Panc1 (cell line): Measurements from ENCODE around the gene SIGLEC5. TPM values are rescaled to one million over a fixed set of nuclear protein-coding genes. Genes with fewer than 3 reads are reported as not detected.

Source experiments
- ATAC-seq: fragments of 200-7000 bp; cut with Tn5 transposase; 2 replicates; pipeline ENCODE4 v1.9.1; 2020; ENCODE audit warnings: mild to moderate bottlenecking, moderate library complexity
- BruUV-seq: library from RNA; stranded (reverse); fragments of 400-500 nt; replicated peaks from 2 replicates; lab custom pipeline; 2021; lab: Mats Ljungman, UMichigan
- CTCF ChIA-PET: fragments of 300-600 bp; sonication (Branson Sonifier 250); formaldehyde crosslinking; loops from one replicate; lab custom pipeline; 2022; ENCODE audit warnings: antibody characterized with exemption; lab: Charles Lee
- POLR2A ChIA-PET: fragments of 300-600 bp; sonication (Branson Sonifier 250); formaldehyde crosslinking; loops from one replicate; lab custom pipeline; 2022; ENCODE audit warnings: antibody characterized with exemption; lab: Charles Lee
- DNase-seq: peaks from one replicate; pipeline ENCODE4 v3.0.0-alpha.2; 2010; ENCODE audit warnings: low read depth, low spot score
- H3K27ac ChIP-seq: 2 replicates; pipeline ENCODE4 v1.5.1; 2011; ENCODE audit warnings: mild to moderate bottlenecking, low read length, inconsistent platforms
- H3K27me3 ChIP-seq: fragments of 200-500 bp; sonication (Bioruptor generic); 2 replicates; pipeline ENCODE4 v1.6.0; 2014; ENCODE audit warnings: low read length, inconsistent platforms; ENCODE audit not compliant: control insufficient read depth, insufficient read depth
- H3K36me3 ChIP-seq: fragments of 200-500 bp; sonication (Bioruptor generic); 2 replicates; pipeline ENCODE4 v1.5.1; 2014; ENCODE audit warnings: inconsistent platforms, mild to moderate bottlenecking, low read length, moderate library complexity; ENCODE audit not compliant: control insufficient read depth, insufficient read depth
- H3K4me1 ChIP-seq: 2 replicates; pipeline ENCODE4 v1.5.1; 2011; ENCODE audit warnings: inconsistent platforms, mild to moderate bottlenecking, low read length, moderate library complexity; ENCODE audit not compliant: control insufficient read depth, insufficient read depth
- H3K4me3 ChIP-seq, 2 experiments: 2 replicates each; pipeline ENCODE4 v1.5.1; 2011 to 2012; ENCODE audit warnings: low read depth in 2 of 2, low read length in 2 of 2, mild to moderate bottlenecking in 2 of 2, inconsistent platforms in 1 of 2, moderate library complexity in 1 of 2
- H3K9me3 ChIP-seq: fragments of 200-500 bp; sonication (Bioruptor generic); 2 replicates; pipeline ENCODE4 v1.5.1; 2014; ENCODE audit warnings: low read depth, mild to moderate bottlenecking, inconsistent platforms, low read length, moderate library complexity; ENCODE audit not compliant: control insufficient read depth, insufficient read depth
- CTCF ChIP-seq: fragments of 450-650 bp; IDR thresholded peaks from 2 replicates; pipeline ENCODE4 v1.5.1; 2017; ENCODE audit warnings: mild to moderate bottlenecking
- POLR2AphosphoS5 ChIP-seq: IDR thresholded peaks from 2 replicates; pipeline ENCODE4 v1.6.1; 2012; ENCODE audit warnings: mild to moderate bottlenecking, low read depth, low read length, moderate library complexity
- REST ChIP-seq, 2 experiments: IDR thresholded peaks; 2 replicates each; pipeline ENCODE4 v1.6.1; 2011 to 2012; ENCODE audit warnings: low read depth in 2 of 2, control low read depth in 1 of 2, low read length in 1 of 2, mild to moderate bottlenecking in 1 of 2, moderate library complexity in 1 of 2; ENCODE audit not compliant: insufficient read depth in 1 of 2
- SIN3A ChIP-seq: IDR thresholded peaks from 2 replicates; pipeline ENCODE4 v1.6.1; 2012; ENCODE audit warnings: low read depth, mild to moderate bottlenecking, low read length, moderate library complexity, borderline replicate concordance; ENCODE audit not compliant: insufficient read depth
- TCF7L2 ChIP-seq: IDR thresholded peaks from 2 replicates; pipeline ENCODE4 v1.6.1; 2011; ENCODE audit warnings: mild to moderate bottlenecking, low read depth, low read length, inconsistent platforms
- in situ Hi-C: cut with HindIII; loops from 2 replicates; pipeline ENCODE4 v1.10.0; 2016; ENCODE audit warnings: low sequenced_read_pairs, low pct_unique_long_range_greater_than_20kb
- intact Hi-C: fragments of 100-400 bp; cut with micrococcal nuclease; formaldehyde crosslinking; loops from one replicate; pipeline ENCODE4 v1.10.0; 2022; ENCODE audit not compliant: unreplicated experiment
- total RNA-seq: library from RNA; stranded (reverse); gene quantifications from one replicate; pipeline ENCODE4 v1.2.1, GENCODE V29; 2021; ENCODE audit not compliant: unreplicated experiment

The SIGLEC5 gene
- total RNA-seq, 1 experiment from 2014 or later, result not detected

GRCh38 chr19:51567583-51567982, 62.6 kb downstream of the SIGLEC5 start:
- TF ChIP-seq TCF7L2 (no peak), SIN3A (no peak), CTCF (no peak), REST (IDR thresholded peaks at IDR 0.05; ENCODE audit: insufficient read depth in 1 of 2, low read depth in 2 of 2, low read length in 1 of 2) (no peak), POLR2AphosphoS5 (no peak)
- H3K27ac ChIP-seq, result no peak overlapping the region
- no peak overlapping the region for H3K4me3 ChIP-seq
- no TSS peak for BruUV-seq
- H3K9me3 ChIP-seq, result no peaks in the 10 kb centered on the region
- ATAC-seq (no peak), DNase-seq (no peak)
- intact Hi-C loops, result no loop called here
- ChIA-PET POLR2A (no interaction called here), CTCF (no interaction called here)
- H3K4me1 ChIP-seq, result no peaks in the 10 kb centered on the region
- in situ Hi-C loops, result no loop called here
- H3K27me3 ChIP-seq, result peaks cover 9% of the 10 kb centered on the region
- H3K36me3 ChIP-seq, result peaks cover 3% of the 10 kb centered on the region; the same call in 1 of the 2 replicates

- H3K27ac ChIP-seq, result no peak overlapping the region
- BruUV-seq, result no TSS peak
- H3K9me3 ChIP-seq, result no peaks in the 10 kb centered on the region
- in situ Hi-C loops (no loop called here), intact Hi-C loops (no loop called here)
- no peak overlapping the region for H3K4me3 ChIP-seq
- ChIA-PET CTCF (no interaction called here), POLR2A (no interaction called here)
- no peaks in the 10 kb centered on the region for H3K4me1 ChIP-seq
- peaks cover 9% of the 10 kb centered on the region for H3K27me3 ChIP-seq
- H3K36me3 ChIP-seq, result peaks cover 1% of the 10 kb centered on the region; the same call in 1 of the 2 replicates
- ATAC-seq, result no peak
- DNase-seq, result no peak
- TF ChIP-seq POLR2AphosphoS5, result no peak
- no peak for TF ChIP-seq CTCF
- TF ChIP-seq REST (IDR thresholded peaks at IDR 0.05; ENCODE audit: insufficient read depth in 1 of 2, low read depth in 2 of 2, low read length in 1 of 2), result no peak
- no peak for TF ChIP-seq TCF7L2
- TF ChIP-seq SIN3A, result no peak
Observed at GRCh38 chr19:51566489-51567100, 63.6 kb downstream of the SIGLEC5 start.
